ENCODE measurements around the gene RIMKLA. TPM values are rescaled to one million over a fixed set of nuclear protein-coding genes. Genes with fewer than 3 reads are reported as not detected.

The RIMKLA gene
- total RNA-seq, 1 experiment from 2014 or later, result 8.3 TPM

- TF ChIP-seq ERG (CRISPR knock-in tag; IDR thresholded peaks at IDR 0.05) (no peak), ATF6 (CRISPR knock-in tag; IDR thresholded peaks at IDR 0.05) (no peak), ELF4 (CRISPR knock-in tag; IDR thresholded peaks at IDR 0.05; ENCODE audit: low read depth) (no peak), TEAD1 (CRISPR knock-in tag; IDR thresholded peaks at IDR 0.05) (no peak), FOXJ3 (CRISPR knock-in tag; IDR thresholded peaks at IDR 0.05; ENCODE audit: borderline replicate concordance) (no peak)
These were observed 5.5 kb downstream of the RIMKLA start (continued) for GRCh38 chr1:42386051-42386450.

DNA sequence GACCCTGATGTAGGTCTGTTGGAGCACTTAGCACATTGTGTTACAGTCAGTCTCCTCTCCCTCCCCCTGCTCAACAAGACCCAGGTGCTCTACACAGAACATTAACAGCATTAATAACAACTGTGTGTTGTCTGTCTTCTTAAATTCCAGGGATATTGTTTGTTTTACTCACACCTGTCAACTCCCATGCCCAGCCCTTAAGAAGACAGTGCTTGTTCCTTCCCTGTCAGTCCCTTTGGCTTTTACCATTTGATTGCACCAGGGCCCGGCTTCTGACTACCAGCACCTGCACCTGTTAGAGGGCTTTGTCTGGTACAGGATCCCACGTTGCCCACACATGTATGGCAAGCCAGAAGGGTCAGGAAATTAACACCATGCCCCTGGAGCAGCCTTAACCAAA lies 11.7 kb downstream of the RIMKLA start:
- Mint-ChIP-seq H3K9me3 (no peaks in the 10 kb centered on the region), H3K27me3 (ENCODE audit: low read depth) (no peaks in the 10 kb centered on the region), H3K4me1 (no peaks in the 10 kb centered on the region), H3K36me3 (no peaks in the 10 kb centered on the region), H3K27ac (no peak overlapping the region), H3K4me3 (no peak overlapping the region)
- no peak for TF ChIP-seq ZNF423 (CRISPR knock-in tag; IDR thresholded peaks at IDR 0.05)
- no peak for TF ChIP-seq JUN (CRISPR knock-in tag; IDR thresholded peaks at IDR 0.05)
- TF ChIP-seq TEAD1 (CRISPR knock-in tag; IDR thresholded peaks at IDR 0.05), result no peak
- TF ChIP-seq E2F1 (CRISPR knock-in tag; IDR thresholded peaks at IDR 0.05), result no peak
- no peak for TF ChIP-seq CREB1 (CRISPR knock-in tag; IDR thresholded peaks at IDR 0.05)
- TF ChIP-seq, protein P1, sequence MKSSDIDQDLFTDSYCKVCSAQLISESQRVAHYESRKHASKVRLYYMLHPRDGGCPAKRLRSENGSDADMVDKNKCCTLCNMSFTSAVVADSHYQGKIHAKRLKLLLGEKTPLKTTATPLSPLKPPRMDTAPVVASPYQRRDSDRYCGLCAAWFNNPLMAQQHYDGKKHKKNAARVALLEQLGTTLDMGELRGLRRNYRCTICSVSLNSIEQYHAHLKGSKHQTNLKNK (CRISPR knock-in tag; IDR thresholded peaks at IDR 0.05), result no peak
- TF ChIP-seq SP1 (CRISPR knock-in tag; conservative IDR thresholded peaks at IDR 0.05), result no peak
- TF ChIP-seq IRF2 (CRISPR knock-in tag; IDR thresholded peaks at IDR 0.05; ENCODE audit: borderline replicate concordance, low read depth), result no peak
- no peak for TF ChIP-seq ZNF425 (CRISPR knock-in tag; conservative IDR thresholded peaks at IDR 0.05)
- TF ChIP-seq SMAD4 (CRISPR knock-in tag; IDR thresholded peaks at IDR 0.05), result no peak
- TF ChIP-seq ZNF317 (CRISPR knock-in tag; IDR thresholded peaks at IDR 0.05; ENCODE audit: borderline replicate concordance, low read depth), result no peak
- TF ChIP-seq TCF7 (CRISPR knock-in tag; IDR thresholded peaks at IDR 0.05; ENCODE audit: low read depth), result no peak
- TF ChIP-seq GABPB1 (CRISPR knock-in tag; IDR thresholded peaks at IDR 0.05), result no peak
- no peak for TF ChIP-seq NFYB (CRISPR knock-in tag; conservative IDR thresholded peaks at IDR 0.05; ENCODE audit: low read depth)
- TF ChIP-seq, protein P2, sequence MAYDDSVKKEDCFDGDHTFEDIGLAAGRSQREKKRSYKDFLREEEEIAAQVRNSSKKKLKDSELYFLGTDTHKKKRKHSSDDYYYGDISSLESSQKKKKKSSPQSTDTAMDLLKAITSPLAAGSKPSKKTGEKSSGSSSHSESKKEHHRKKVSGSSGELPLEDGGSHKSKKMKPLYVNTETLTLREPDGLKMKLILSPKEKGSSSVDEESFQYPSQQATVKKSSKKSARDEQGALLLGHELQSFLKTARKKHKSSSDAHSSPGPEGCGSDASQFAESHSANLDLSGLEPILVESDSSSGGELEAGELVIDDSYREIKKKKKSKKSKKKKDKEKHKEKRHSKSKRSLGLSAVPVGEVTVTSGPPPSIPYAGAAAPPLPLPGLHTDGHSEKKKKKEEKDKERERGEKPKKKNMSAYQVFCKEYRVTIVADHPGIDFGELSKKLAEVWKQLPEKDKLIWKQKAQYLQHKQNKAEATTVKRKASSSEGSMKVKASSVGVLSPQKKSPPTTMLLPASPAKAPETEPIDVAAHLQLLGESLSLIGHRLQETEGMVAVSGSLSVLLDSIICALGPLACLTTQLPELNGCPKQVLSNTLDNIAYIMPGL (CRISPR knock-in tag; IDR thresholded peaks at IDR 0.05), result no peak
- no peak for TF ChIP-seq TEAD4 (CRISPR knock-in tag; IDR thresholded peaks at IDR 0.05)
- no peak for TF ChIP-seq GRHL2 (CRISPR knock-in tag; IDR thresholded peaks at IDR 0.05; ENCODE audit: insufficient replicate concordance, severe bottlenecking)
- TF ChIP-seq NR3C1 (CRISPR knock-in tag; conservative IDR thresholded peaks at IDR 0.05; ENCODE audit: low read depth), result no peak
- TF ChIP-seq RELA (CRISPR knock-in tag; IDR thresholded peaks at IDR 0.05; ENCODE audit: borderline replicate concordance), result no peak
- TF ChIP-seq MYBL2 (CRISPR knock-in tag; IDR thresholded peaks at IDR 0.05), result no peak
- POLR2A ChIA-PET, result no interaction called here
- ATAC-seq, result no peak
- CTCF ChIA-PET, result no interaction called here
- DNase-seq (ENCODE audit: low spot score), result no peak

Measured in WTC11 (cell line).